ENCODE measurements around the gene SLC25A29.

DNA sequence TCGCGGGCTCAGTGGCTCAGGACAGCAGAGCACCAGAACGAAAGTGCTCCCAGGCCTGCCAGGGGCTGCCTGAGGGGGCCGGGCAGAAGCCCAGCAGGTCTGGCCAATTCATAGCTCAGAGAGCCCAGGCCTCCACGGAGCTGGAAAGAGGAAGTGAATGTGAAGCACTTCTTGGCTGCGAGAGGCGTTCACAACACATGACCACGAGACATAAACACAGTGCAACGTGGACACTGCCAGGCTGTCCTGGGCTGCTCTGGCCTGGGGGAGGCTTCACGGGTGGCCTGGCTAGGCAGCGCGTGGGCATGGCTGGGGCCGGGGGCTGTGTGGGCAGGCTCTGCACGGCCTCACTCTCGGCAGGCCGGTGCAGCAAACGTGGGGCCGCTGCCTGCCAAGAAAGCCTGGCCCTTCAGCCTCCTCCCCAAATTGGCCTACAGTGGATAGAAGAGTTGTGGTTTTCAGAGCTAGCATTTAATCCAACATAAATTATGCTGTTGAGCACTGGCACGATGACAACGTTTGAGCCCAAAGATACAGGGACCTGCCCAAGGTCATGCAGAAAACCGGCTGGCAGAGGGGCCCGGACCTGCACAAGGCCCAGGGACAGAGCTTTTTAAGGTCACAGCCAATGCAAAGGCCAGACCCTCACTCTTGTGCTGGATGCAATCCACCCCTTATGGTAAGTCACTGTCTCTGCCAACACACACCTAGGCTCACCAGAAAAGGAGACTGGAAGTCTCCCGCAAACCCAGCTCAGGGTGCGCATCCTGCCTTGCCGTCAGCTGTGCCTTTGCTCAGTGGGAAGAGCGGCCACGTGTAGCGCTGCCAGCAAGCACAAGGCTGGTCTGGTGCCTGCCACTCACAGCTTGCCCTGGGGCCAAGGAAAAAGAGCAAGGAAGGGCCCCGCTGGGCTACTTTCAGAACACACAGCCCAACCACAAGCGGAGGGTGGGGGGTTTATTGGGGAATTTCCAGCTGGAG lies 8.6 kb downstream of the SLC25A29 start:
- TF ChIP-seq, protein P1, sequence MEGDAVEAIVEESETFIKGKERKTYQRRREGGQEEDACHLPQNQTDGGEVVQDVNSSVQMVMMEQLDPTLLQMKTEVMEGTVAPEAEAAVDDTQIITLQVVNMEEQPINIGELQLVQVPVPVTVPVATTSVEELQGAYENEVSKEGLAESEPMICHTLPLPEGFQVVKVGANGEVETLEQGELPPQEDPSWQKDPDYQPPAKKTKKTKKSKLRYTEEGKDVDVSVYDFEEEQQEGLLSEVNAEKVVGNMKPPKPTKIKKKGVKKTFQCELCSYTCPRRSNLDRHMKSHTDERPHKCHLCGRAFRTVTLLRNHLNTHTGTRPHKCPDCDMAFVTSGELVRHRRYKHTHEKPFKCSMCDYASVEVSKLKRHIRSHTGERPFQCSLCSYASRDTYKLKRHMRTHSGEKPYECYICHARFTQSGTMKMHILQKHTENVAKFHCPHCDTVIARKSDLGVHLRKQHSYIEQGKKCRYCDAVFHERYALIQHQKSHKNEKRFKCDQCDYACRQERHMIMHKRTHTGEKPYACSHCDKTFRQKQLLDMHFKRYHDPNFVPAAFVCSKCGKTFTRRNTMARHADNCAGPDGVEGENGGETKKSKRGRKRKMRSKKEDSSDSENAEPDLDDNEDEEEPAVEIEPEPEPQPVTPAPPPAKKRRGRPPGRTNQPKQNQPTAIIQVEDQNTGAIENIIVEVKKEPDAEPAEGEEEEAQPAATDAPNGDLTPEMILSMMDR (IDR thresholded peaks at IDR 0.05), result no peak
- peak in 1 of 3 donors; percentile 19 for TF ChIP-seq POLR2AphosphoS5 (IDR thresholded peaks at IDR 0.05)

Measured in breast epithelium (tissue), 3 donors.